ENCODE measurements around the gene PAF1.

The PAF1 gene

GRCh38 chr19:39390751-39391437 is at the start of gene PAF1, which contains the start of gene MED29:
TSS of gene PAF1 (minus strand) at chr19:39391106. CDS start at chr19:39390864, 242 bp downstream.
TSS of gene MED29 (plus strand) at chr19:39391378. CDS start at chr19:39391423, 45 bp downstream.
- H3K36me3 ChIP-seq (ENCODE audit: control insufficient read depth, insufficient read depth, low read length): peaks cover 56% of the 10 kb centered on the region
- H3K9me3 ChIP-seq (ENCODE audit: control insufficient read depth, insufficient read depth, low read depth, low read length): no peaks in the 10 kb centered on the region
- H3K9ac ChIP-seq (ENCODE audit: low read length): peak within 1 kb of the TSS; percentile 93
- peak within 1 kb of the TSS; percentile 88 for H3K4me3 ChIP-seq (ENCODE audit: low read depth, low read length)
- H3K27me3 ChIP-seq (ENCODE audit: control insufficient read depth, insufficient read depth, low read length): no peaks in the 10 kb centered on the region
- H3K27ac ChIP-seq (ENCODE audit: low read depth, low read length): peak within 1 kb of the TSS; percentile 85
- H3K4me1 ChIP-seq (ENCODE audit: control insufficient read depth, insufficient read depth, low read length): peaks cover 5% of the 10 kb centered on the region; the same call in 1 of the 2 replicates

- no peak overlapping the region for H3K9ac ChIP-seq (ENCODE audit: low read length)
- no peaks in the 10 kb centered on the region for H3K9me3 ChIP-seq (ENCODE audit: control insufficient read depth, insufficient read depth, low read depth, low read length)
- no peak overlapping the region for H3K4me3 ChIP-seq (ENCODE audit: low read depth, low read length)
- H3K27me3 ChIP-seq (ENCODE audit: control insufficient read depth, insufficient read depth, low read length): no peaks in the 10 kb centered on the region
- peaks cover 23% of the 10 kb centered on the region for H3K36me3 ChIP-seq (ENCODE audit: control insufficient read depth, insufficient read depth, low read length)
- peaks cover 13% of the 10 kb centered on the region; the same call in 1 of the 2 replicates for H3K4me1 ChIP-seq (ENCODE audit: control insufficient read depth, insufficient read depth, low read length)
- H3K27ac ChIP-seq (ENCODE audit: low read depth, low read length): no peak overlapping the region
These were observed 47.5 kb upstream of the PAF1 start for GRCh38 chr19:39438270-39438934.

GRCh38 chr19:39436350-39436716 is 45.4 kb upstream of the PAF1 start:
- H3K9ac ChIP-seq (ENCODE audit: low read length): peak overlapping the region; percentile 84
- peak overlapping the region; percentile 99 for H3K4me3 ChIP-seq (ENCODE audit: low read depth, low read length)
- no peaks in the 10 kb centered on the region for H3K9me3 ChIP-seq (ENCODE audit: control insufficient read depth, insufficient read depth, low read depth, low read length)
- peak overlapping the region; percentile 78; the same call in 1 of the 2 replicates for H3K27ac ChIP-seq (ENCODE audit: low read depth, low read length)
- peaks cover 13% of the 10 kb centered on the region; the same call in 1 of the 2 replicates for H3K4me1 ChIP-seq (ENCODE audit: control insufficient read depth, insufficient read depth, low read length)
- peaks cover 34% of the 10 kb centered on the region for H3K36me3 ChIP-seq (ENCODE audit: control insufficient read depth, insufficient read depth, low read length)
- no peaks in the 10 kb centered on the region for H3K27me3 ChIP-seq (ENCODE audit: control insufficient read depth, insufficient read depth, low read length)

- H3K36me3 ChIP-seq (ENCODE audit: control insufficient read depth, insufficient read depth, low read length): peaks cover 34% of the 10 kb centered on the region
- no peaks in the 10 kb centered on the region for H3K9me3 ChIP-seq (ENCODE audit: control insufficient read depth, insufficient read depth, low read depth, low read length)
- H3K4me1 ChIP-seq (ENCODE audit: control insufficient read depth, insufficient read depth, low read length): peaks cover 19% of the 10 kb centered on the region
These were observed 44.8 kb upstream of the PAF1 start, which contains the start of gene RPS16 for GRCh38 chr19:39435499-39436349. TSS of gene RPS16 (minus strand) at chr19:39435949. CDS start at chr19:39435895, 54 bp downstream.

GRCh38 chr19:39434123-39435076 is 43.5 kb upstream of the PAF1 start:
- H3K27ac ChIP-seq (ENCODE audit: low read depth, low read length): peak overlapping the region; percentile 97
- H3K9ac ChIP-seq (ENCODE audit: low read length): peak overlapping the region; percentile 100
- H3K4me3 ChIP-seq (ENCODE audit: low read depth, low read length): peak overlapping the region; percentile 99
- H3K36me3 ChIP-seq (ENCODE audit: control insufficient read depth, insufficient read depth, low read length): peaks cover 34% of the 10 kb centered on the region
- H3K9me3 ChIP-seq (ENCODE audit: control insufficient read depth, insufficient read depth, low read depth, low read length): no peaks in the 10 kb centered on the region
- H3K27me3 ChIP-seq (ENCODE audit: control insufficient read depth, insufficient read depth, low read length): no peaks in the 10 kb centered on the region
- peaks cover 24% of the 10 kb centered on the region for H3K4me1 ChIP-seq (ENCODE audit: control insufficient read depth, insufficient read depth, low read length)

More at GRCh38 chr19:39435499-39436349, 44.8 kb upstream of the PAF1 start, which contains the start of gene RPS16:
- peak within 1 kb of the TSS; percentile 100 for H3K9ac ChIP-seq (ENCODE audit: low read length)
- peak within 1 kb of the TSS; percentile 99 for H3K4me3 ChIP-seq (ENCODE audit: low read depth, low read length)
- peak within 1 kb of the TSS; percentile 97 for H3K27ac ChIP-seq (ENCODE audit: low read depth, low read length)
- no peaks in the 10 kb centered on the region for H3K27me3 ChIP-seq (ENCODE audit: control insufficient read depth, insufficient read depth, low read length)

- peaks cover 34% of the 10 kb centered on the region for H3K36me3 ChIP-seq (ENCODE audit: control insufficient read depth, insufficient read depth, low read length)
- peaks cover 31% of the 10 kb centered on the region for H3K4me1 ChIP-seq (ENCODE audit: control insufficient read depth, insufficient read depth, low read length)
- no peaks in the 10 kb centered on the region for H3K27me3 ChIP-seq (ENCODE audit: control insufficient read depth, insufficient read depth, low read length)
- H3K9ac ChIP-seq (ENCODE audit: low read length): peak overlapping the region; percentile 10
- no peak overlapping the region; the same call in 1 of the 2 replicates for H3K4me3 ChIP-seq (ENCODE audit: low read depth, low read length)
- no peak overlapping the region for H3K27ac ChIP-seq (ENCODE audit: low read depth, low read length)
- no peaks in the 10 kb centered on the region for H3K9me3 ChIP-seq (ENCODE audit: control insufficient read depth, insufficient read depth, low read depth, low read length)
These were observed 42.7 kb upstream of the PAF1 start for GRCh38 chr19:39433480-39434079.

- Histone ChIP-seq H3K36me3 (ENCODE audit: control insufficient read depth, insufficient read depth, low read length) (peaks cover 34% of the 10 kb centered on the region), H3K9me3 (ENCODE audit: control insufficient read depth, insufficient read depth, low read depth, low read length) (no peaks in the 10 kb centered on the region), H3K27me3 (ENCODE audit: control insufficient read depth, insufficient read depth, low read length) (no peaks in the 10 kb centered on the region), H3K4me1 (ENCODE audit: control insufficient read depth, insufficient read depth, low read length) (peaks cover 36% of the 10 kb centered on the region), H3K9ac (ENCODE audit: low read length) (no peak overlapping the region), H3K27ac (ENCODE audit: low read depth, low read length) (no peak overlapping the region), H3K4me3 (ENCODE audit: low read depth, low read length) (no peak overlapping the region)
These were observed 41.7 kb upstream of the PAF1 start for GRCh38 chr19:39432677-39433025.

- Histone ChIP-seq H3K27me3 (ENCODE audit: control insufficient read depth, insufficient read depth, low read length) (no peaks in the 10 kb centered on the region), H3K9ac (ENCODE audit: low read length) (peak overlapping the region; percentile 47), H3K4me3 (ENCODE audit: low read depth, low read length) (peak overlapping the region; percentile 19; the same call in 1 of the 2 replicates), H3K27ac (ENCODE audit: low read depth, low read length) (peak overlapping the region; percentile 36; the same call in 1 of the 2 replicates), H3K9me3 (ENCODE audit: control insufficient read depth, insufficient read depth, low read depth, low read length) (no peaks in the 10 kb centered on the region), H3K4me1 (ENCODE audit: control insufficient read depth, insufficient read depth, low read length) (peaks cover 38% of the 10 kb centered on the region), H3K36me3 (ENCODE audit: control insufficient read depth, insufficient read depth, low read length) (peaks cover 35% of the 10 kb centered on the region)
These were observed 40.0 kb upstream of the PAF1 start for GRCh38 chr19:39430675-39431593.

Measured in HUES6 (cell line).